WTC11 (cell line): ENCODE data around the gene PLEKHA6. TPM values are rescaled to one million over a fixed set of nuclear protein-coding genes. Genes with fewer than 3 reads are reported as not detected.

Experiments used
- ATAC-seq: fragments of 200-7000 bp; cut with Tn5 transposase; 2 replicates; pipeline ENCODE4 v1.10.0; 2021; ENCODE audit warnings: mild to moderate bottlenecking, moderate library complexity
- CTCF ChIA-PET: fragments of 300-600 bp; sonication (Branson Sonifier 250); formaldehyde crosslinking; loops from one replicate; lab custom pipeline; 2021; ENCODE audit warnings: antibody characterized with exemption; lab: Charles Lee
- POLR2A ChIA-PET: fragments of 350-600 bp; sonication (Branson Sonifier 250); formaldehyde crosslinking; loops from one replicate; lab custom pipeline; 2021; ENCODE audit warnings: antibody characterized with exemption; lab: Charles Lee
- DNase-seq: peaks from one replicate; pipeline ENCODE4 v3.0.0; 2021; ENCODE audit warnings: low spot score
- H3K27ac Mint-ChIP-seq: 2 replicates; pipeline ENCODE4 v1.8.0; 2021; ENCODE audit warnings: mixed read lengths
- H3K27me3 Mint-ChIP-seq: 2 replicates; pipeline ENCODE4 v1.8.0; 2021; ENCODE audit warnings: low read depth, mild to moderate bottlenecking, moderate library complexity, mixed read lengths
- H3K36me3 Mint-ChIP-seq: 2 replicates; pipeline ENCODE4 v1.8.0; 2021; ENCODE audit warnings: mixed read lengths
- H3K4me1 Mint-ChIP-seq: 2 replicates; pipeline ENCODE4 v1.8.0; 2022; ENCODE audit warnings: mixed read lengths
- H3K4me3 Mint-ChIP-seq: 2 replicates; pipeline ENCODE4 v1.8.0; 2021; ENCODE audit warnings: mild to moderate bottlenecking, moderate library complexity, mixed read lengths
- H3K9me3 Mint-ChIP-seq: 2 replicates; pipeline ENCODE4 v1.8.0; 2021; ENCODE audit warnings: mixed read lengths
- AR ChIP-seq: fragments of 250-450 bp; sonication (Bioruptor Pico); IDR thresholded peaks from 2 replicates; pipeline ENCODE4 v1.9.0; 2021; ENCODE audit warnings: mild to moderate bottlenecking
- CDX4 ChIP-seq: fragments of 250-450 bp; sonication (Bioruptor Pico); IDR thresholded peaks from 2 replicates; pipeline ENCODE4 v1.9.0; 2021; ENCODE audit warnings: moderate library complexity, mild to moderate bottlenecking, inconsistent platforms, borderline replicate concordance
- E2F1 ChIP-seq: sonication (generic); formaldehyde crosslinking; IDR thresholded peaks from 2 replicates; pipeline ENCODE4 v1.8.0; 2022; ENCODE audit warnings: mild to moderate bottlenecking, missing genetic modification reagents
- FOXK1 ChIP-seq: sonication (generic); formaldehyde crosslinking; IDR thresholded peaks from 2 replicates; pipeline ENCODE4 v1.8.0; 2022; ENCODE audit warnings: mild to moderate bottlenecking, moderate library complexity, missing genetic modification reagents
- FOXP4 ChIP-seq: sonication (generic); formaldehyde crosslinking; IDR thresholded peaks from 2 replicates; pipeline ENCODE4 v1.8.0; 2022; ENCODE audit warnings: mild to moderate bottlenecking, missing genetic modification reagents
- GABPB1 ChIP-seq: sonication (generic); formaldehyde crosslinking; IDR thresholded peaks from 2 replicates; pipeline ENCODE4 v1.8.1; 2023; ENCODE audit warnings: mild to moderate bottlenecking, missing genetic modification reagents
- GRHL2 ChIP-seq: fragments of 250-450 bp; sonication (Bioruptor Pico); IDR thresholded peaks from 2 replicates; pipeline ENCODE4 v1.8.0; 2022; ENCODE audit warnings: mild to moderate bottlenecking, moderate library complexity; ENCODE audit not compliant: insufficient replicate concordance, severe bottlenecking
- IRF2 ChIP-seq: sonication (generic); formaldehyde crosslinking; IDR thresholded peaks from 2 replicates; pipeline ENCODE4 v1.8.0; 2022; ENCODE audit warnings: low read depth, missing genetic modification reagents, borderline replicate concordance
- JAZF1 ChIP-seq: fragments of 250-450 bp; sonication (Bioruptor Pico); IDR thresholded peaks from 2 replicates; pipeline ENCODE4 v1.9.0; 2021; ENCODE audit warnings: moderate library complexity, mild to moderate bottlenecking, inconsistent platforms
- KAT7 ChIP-seq: sonication (generic); formaldehyde crosslinking; IDR thresholded peaks from 2 replicates; pipeline ENCODE4 v1.8.1; 2023; ENCODE audit warnings: missing genetic modification reagents, mild to moderate bottlenecking, borderline replicate concordance
- OVOL2 ChIP-seq: fragments of 250-450 bp; sonication (Bioruptor Pico); IDR thresholded peaks from 2 replicates; pipeline ENCODE4 v1.9.0; 2021; ENCODE audit warnings: mild to moderate bottlenecking, borderline replicate concordance
- PREB ChIP-seq: sonication (generic); formaldehyde crosslinking; IDR thresholded peaks from 2 replicates; pipeline ENCODE4 v1.8.1; 2022; ENCODE audit warnings: mild to moderate bottlenecking, missing genetic modification reagents, moderate library complexity, borderline replicate concordance
- USF1 ChIP-seq: sonication (generic); formaldehyde crosslinking; IDR thresholded peaks from 2 replicates; pipeline ENCODE4 v1.8.0; 2022; ENCODE audit warnings: mild to moderate bottlenecking, missing genetic modification reagents
- ZBTB21 ChIP-seq: sonication (generic); formaldehyde crosslinking; IDR thresholded peaks from 2 replicates; pipeline ENCODE4 v1.8.1; 2023; ENCODE audit warnings: mild to moderate bottlenecking, missing genetic modification reagents, borderline replicate concordance
- ZNF219 ChIP-seq: sonication (generic); formaldehyde crosslinking; IDR thresholded peaks from 2 replicates; pipeline ENCODE4 v1.8.0; 2023; ENCODE audit warnings: missing genetic modification reagents, mild to moderate bottlenecking, borderline replicate concordance
- ZNF263 ChIP-seq: sonication (generic); formaldehyde crosslinking; IDR thresholded peaks from 2 replicates; pipeline ENCODE4 v1.8.1; 2022; ENCODE audit warnings: low read depth, mild to moderate bottlenecking, moderate library complexity, missing genetic modification reagents
- ZNF425 ChIP-seq: fragments of 250-450 bp; sonication (Bioruptor Pico); conservative IDR thresholded peaks from 2 replicates; pipeline ENCODE4 v1.9.0; 2021; ENCODE audit warnings: mild to moderate bottlenecking
- total RNA-seq: library from RNA; stranded (reverse); gene quantifications from 3 replicates; pipeline ENCODE4 v1.2.3, GENCODE V29; 2021

PLEKHA6 gene
- total RNA-seq, 1 experiment from 2014 or later = 11.6 TPM

GRCh38 chr1:204170494-204171155, 189.1 kb downstream of the PLEKHA6 start (continued):
- TF ChIP-seq ZBTB21 (no peak), ZNF219 (CRISPR knock-in tag) (no peak), GABPB1 (CRISPR knock-in tag) (no peak), GRHL2 (CRISPR knock-in tag) (no peak), ZNF425 (CRISPR knock-in tag) (no peak)

GRCh38 chr1:204169858-204170257, 189.9 kb downstream of the PLEKHA6 start:
- TF ChIP-seq FOXP4 (no peak), JAZF1 (CRISPR knock-in tag) (no peak), PREB (CRISPR knock-in tag) (no peak), USF1 (CRISPR knock-in tag) (no peak), CDX4 (no peak), OVOL2 (CRISPR knock-in tag) (no peak), AR (CRISPR knock-in tag) (no peak), FOXK1 (CRISPR knock-in tag) (no peak), KAT7 (CRISPR knock-in tag) (no peak), ZNF263 (no peak), IRF2 (CRISPR knock-in tag) (no peak), E2F1 (CRISPR knock-in tag) (no peak)
- POLR2A ChIA-PET = no interaction called here
- CTCF ChIA-PET = no interaction called here
- H3K9me3 Mint-ChIP-seq = peaks cover 46% of the 10 kb centered on the region
- no peak overlapping the region for H3K27ac Mint-ChIP-seq
- DNase-seq (no peak), ATAC-seq (no peak)
- H3K4me3 Mint-ChIP-seq = no peak overlapping the region
- no peaks in the 10 kb centered on the region for H3K4me1 Mint-ChIP-seq
- peaks cover 29% of the 10 kb centered on the region for H3K27me3 Mint-ChIP-seq
- H3K36me3 Mint-ChIP-seq = peaks cover 25% of the 10 kb centered on the region
